ENCODE results near the gene ZBTB47.

The ZBTB47 gene

GRCh38 chr3:42656680-42657610 is 3.4 kb downstream of the ZBTB47 start:
- no peak for DNase-seq
- in situ Hi-C loops (cut with HindIII; ENCODE audit: low pct_ligation_motif_present, low sequenced_read_pairs), result no loop called here
- no peak overlapping the region for H3K27ac ChIP-seq
- peaks cover 22% of the 10 kb centered on the region for H3K36me3 ChIP-seq (replicated peaks)
- TF ChIP-seq CTCF (IDR thresholded peaks at IDR 0.05; ENCODE audit: low read depth, low read length, missing control alignments), result peak; percentile 1
- H3K4me3 ChIP-seq (ENCODE audit: low read depth, low read length), result no peak overlapping the region
- no peaks in the 10 kb centered on the region for H3K27me3 ChIP-seq (replicated peaks)

DNA sequence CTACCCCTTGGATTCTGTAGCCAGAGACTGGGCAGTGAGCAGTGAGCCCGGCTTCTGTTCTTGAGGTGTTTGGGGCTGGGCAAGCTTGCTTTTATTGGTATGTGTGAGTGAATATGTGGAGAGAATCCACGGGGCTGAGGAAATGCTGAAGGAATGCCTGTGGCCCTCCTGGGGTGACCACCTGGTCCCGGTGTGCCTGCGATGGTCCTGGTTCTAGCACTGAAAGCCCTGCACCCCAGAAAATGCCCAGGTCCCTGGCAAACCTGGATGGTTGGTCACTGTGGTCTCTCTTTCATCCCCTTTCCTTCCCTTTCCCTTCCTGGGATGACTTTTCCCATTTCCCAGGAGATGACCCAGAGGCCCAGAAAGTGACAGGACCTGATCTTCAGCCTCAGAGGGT is 4.2 kb downstream of the ZBTB47 start:
- H3K27me3 ChIP-seq (replicated peaks), result no peaks in the 10 kb centered on the region
- DNase-seq, result no peak
- no peak for TF ChIP-seq CTCF (IDR thresholded peaks at IDR 0.05; ENCODE audit: low read depth, low read length, missing control alignments)
- no peak overlapping the region for H3K4me3 ChIP-seq (ENCODE audit: low read depth, low read length)
- H3K27ac ChIP-seq, result no peak overlapping the region
- H3K36me3 ChIP-seq (replicated peaks), result peaks cover 24% of the 10 kb centered on the region
- in situ Hi-C loops (cut with HindIII; ENCODE audit: low pct_ligation_motif_present, low sequenced_read_pairs), result no loop called here

GRCh38 chr3:42658091-42658770 is 4.7 kb downstream of the ZBTB47 start:
- Histone ChIP-seq H3K4me3 (ENCODE audit: low read depth, low read length) (no peak overlapping the region), H3K27me3 (replicated peaks) (no peaks in the 10 kb centered on the region), H3K36me3 (replicated peaks) (peaks cover 24% of the 10 kb centered on the region), H3K27ac (no peak overlapping the region)
- no peak for DNase-seq
- in situ Hi-C loops (cut with HindIII; ENCODE audit: low pct_ligation_motif_present, low sequenced_read_pairs), result no loop called here
- TF ChIP-seq CTCF (IDR thresholded peaks at IDR 0.05; ENCODE audit: low read depth, low read length, missing control alignments), result no peak

DNA sequence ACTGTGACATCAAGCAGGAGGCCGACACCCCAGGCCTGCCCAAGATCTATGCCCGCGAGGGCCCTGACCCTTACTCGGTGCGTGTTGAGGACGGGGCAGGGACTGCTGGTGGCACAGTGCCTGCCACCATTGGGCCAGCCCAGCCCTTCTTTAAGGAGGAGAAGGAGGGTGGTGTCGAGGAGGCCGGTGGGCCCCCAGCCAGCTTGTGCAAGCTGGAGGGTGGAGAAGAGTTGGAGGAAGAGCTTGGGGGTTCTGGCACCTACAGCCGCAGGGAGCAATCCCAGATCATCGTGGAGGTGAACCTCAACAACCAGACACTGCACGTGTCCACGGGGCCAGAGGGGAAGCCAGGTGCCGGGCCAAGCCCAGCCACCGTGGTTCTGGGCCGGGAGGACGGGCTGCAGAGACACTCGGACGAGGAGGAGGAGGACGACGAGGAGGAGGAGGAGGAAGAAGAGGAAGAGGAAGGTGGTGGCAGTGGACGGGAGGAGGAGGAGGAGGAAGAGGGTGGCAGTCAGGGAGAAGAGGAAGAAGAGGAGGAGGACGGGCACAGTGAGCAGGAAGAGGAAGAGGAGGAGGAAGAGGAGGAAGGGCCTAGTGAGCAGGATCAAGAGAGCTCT is 5.4 kb downstream of the ZBTB47 start:
- no peak for DNase-seq
- Histone ChIP-seq H3K27me3 (replicated peaks) (no peaks in the 10 kb centered on the region), H3K4me3 (ENCODE audit: low read depth, low read length) (no peak overlapping the region), H3K27ac (no peak overlapping the region), H3K36me3 (replicated peaks) (peaks cover 24% of the 10 kb centered on the region)
- in situ Hi-C loops (cut with HindIII; ENCODE audit: low pct_ligation_motif_present, low sequenced_read_pairs), result no loop called here
- no peak for TF ChIP-seq CTCF (IDR thresholded peaks at IDR 0.05; ENCODE audit: low read depth, low read length, missing control alignments)

DNA sequence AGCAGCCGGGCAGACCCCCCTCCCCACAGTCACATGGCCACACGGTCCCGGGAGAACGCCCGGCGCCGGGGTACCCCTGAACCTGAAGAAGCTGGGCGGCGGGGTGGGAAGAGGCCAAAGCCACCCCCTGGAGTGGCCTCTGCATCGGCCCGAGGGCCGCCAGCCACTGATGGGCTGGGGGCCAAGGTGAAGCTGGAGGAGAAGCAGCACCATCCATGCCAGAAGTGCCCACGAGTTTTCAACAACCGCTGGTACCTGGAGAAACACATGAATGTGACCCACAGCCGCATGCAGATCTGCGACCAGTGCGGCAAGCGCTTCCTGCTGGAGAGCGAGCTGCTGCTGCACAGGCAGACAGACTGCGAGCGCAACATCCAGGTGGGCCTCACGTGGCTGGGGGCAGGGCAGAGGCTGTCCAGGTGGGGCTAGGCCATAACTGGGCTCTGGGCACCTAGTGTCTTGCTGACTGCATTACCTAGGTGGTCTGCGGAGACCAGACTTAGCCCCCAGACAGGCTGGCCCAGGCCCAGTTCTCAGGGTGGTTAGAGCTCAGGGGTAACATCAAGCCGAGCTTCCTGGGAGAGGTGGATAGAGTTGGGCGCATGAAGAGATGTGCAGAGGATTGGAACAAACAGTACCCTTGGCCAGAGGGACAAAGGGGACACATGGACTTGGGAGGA is 6.1 kb downstream of the ZBTB47 start:
- in situ Hi-C loops (cut with HindIII; ENCODE audit: low pct_ligation_motif_present, low sequenced_read_pairs), result no loop called here
- no peak overlapping the region for H3K4me3 ChIP-seq (ENCODE audit: low read depth, low read length)
- H3K27ac ChIP-seq, result no peak overlapping the region
- no peak for TF ChIP-seq CTCF (IDR thresholded peaks at IDR 0.05; ENCODE audit: low read depth, low read length, missing control alignments)
- no peaks in the 10 kb centered on the region for H3K27me3 ChIP-seq (replicated peaks)
- peaks cover 24% of the 10 kb centered on the region for H3K36me3 ChIP-seq (replicated peaks)
- DNase-seq, result no peak
